Astrocyte (in vitro differentiated cells and primary cell): ENCODE measurements around the gene FSTL4. TPM values are rescaled to one million over a fixed set of nuclear protein-coding genes. Genes with fewer than 3 reads are reported as not detected.

Experiments used
- DNase-seq: peaks from one replicate; pipeline ENCODE4 v3.0.0-alpha.2; 2010; ENCODE audit warnings: low read depth
- FAIRE-seq: peaks from 2 replicates; lab custom pipeline; 2011; peaks lifted over from hg19 to GRCh38; lab: Jason Lieb, UNC
- H2AFZ ChIP-seq: 2 replicates; pipeline ENCODE4 v1.6.0; 2012; ENCODE audit warnings: low read depth, low read length, inconsistent platforms
- H3K27ac ChIP-seq: 2 replicates; pipeline ENCODE4 v1.5.1; 2011; ENCODE audit warnings: low read depth, low read length, inconsistent platforms
- H3K27me3 ChIP-seq: 2 replicates; pipeline ENCODE4 v1.6.0; 2011; ENCODE audit warnings: low read length, inconsistent platforms; ENCODE audit not compliant: insufficient read depth
- H3K36me3 ChIP-seq: 2 replicates; pipeline ENCODE4 v1.5.1; 2011; ENCODE audit warnings: low read length, inconsistent platforms; ENCODE audit not compliant: insufficient read depth
- H3K4me1 ChIP-seq: 2 replicates; pipeline ENCODE4 v1.5.1; 2011; ENCODE audit warnings: low read length, inconsistent platforms; ENCODE audit not compliant: insufficient read depth
- H3K4me2 ChIP-seq: 2 replicates; pipeline ENCODE4 v1.6.0; 2012; ENCODE audit warnings: low read length, inconsistent platforms
- H3K4me3 ChIP-seq: 2 replicates; pipeline ENCODE4 v1.5.1; 2011; ENCODE audit warnings: low read depth, mild to moderate bottlenecking, low read length, inconsistent platforms; ENCODE audit not compliant: insufficient read depth
- H3K79me2 ChIP-seq: 2 replicates; pipeline ENCODE4 v1.6.0; 2012; ENCODE audit warnings: mild to moderate bottlenecking, low read length, inconsistent platforms; ENCODE audit not compliant: insufficient read depth
- H3K9ac ChIP-seq: 2 replicates; pipeline ENCODE4 v1.6.0; 2012; ENCODE audit warnings: mild to moderate bottlenecking, low read length, inconsistent platforms
- H3K9me3 ChIP-seq: 2 replicates; pipeline ENCODE4 v1.5.1; 2012; ENCODE audit warnings: low read depth, mild to moderate bottlenecking, low read length, inconsistent platforms; ENCODE audit not compliant: insufficient read depth
- H4K20me1 ChIP-seq: 2 replicates; pipeline ENCODE4 v1.6.0; 2012; ENCODE audit warnings: low read length, inconsistent platforms; ENCODE audit not compliant: insufficient read depth
- H3K27ac Mint-ChIP-seq: one replicate; pipeline ENCODE4 v1.8.0; 2021; ENCODE audit warnings: mild to moderate bottlenecking, mixed read lengths; ENCODE audit not compliant: unreplicated experiment
- H3K27me3 Mint-ChIP-seq: one replicate; pipeline ENCODE4 v1.8.0; 2021; ENCODE audit warnings: low read depth, mixed read lengths; ENCODE audit not compliant: unreplicated experiment
- H3K36me3 Mint-ChIP-seq: one replicate; pipeline ENCODE4 v1.8.0; 2021; ENCODE audit warnings: low read depth, mixed read lengths; ENCODE audit not compliant: unreplicated experiment
- H3K4me1 Mint-ChIP-seq: one replicate; pipeline ENCODE4 v1.8.0; 2021; ENCODE audit warnings: low read depth, mixed read lengths; ENCODE audit not compliant: unreplicated experiment
- H3K4me3 Mint-ChIP-seq: one replicate; pipeline ENCODE4 v1.8.0; 2021; ENCODE audit warnings: mild to moderate bottlenecking, moderate library complexity, mixed read lengths; ENCODE audit not compliant: unreplicated experiment
- H3K9me3 Mint-ChIP-seq: one replicate; pipeline ENCODE4 v1.8.0; 2021; ENCODE audit warnings: mild to moderate bottlenecking, mixed read lengths; ENCODE audit not compliant: unreplicated experiment
- CTCF ChIP-seq: IDR thresholded peaks from 2 replicates; pipeline ENCODE4 v1.5.1; 2011; ENCODE audit warnings: low read depth, mild to moderate bottlenecking, inconsistent platforms, low read length, moderate library complexity; ENCODE audit not compliant: insufficient read depth
- EZH2 ChIP-seq: IDR thresholded peaks from 2 replicates; pipeline ENCODE4 v1.6.1; 2012; ENCODE audit warnings: mild to moderate bottlenecking, low read length, inconsistent platforms; ENCODE audit not compliant: insufficient read depth
- total RNA-seq: library from RNA; stranded (reverse); gene quantifications from 2 replicates; pipeline ENCODE4 v1.2.1, GENCODE V29; 2021

The FSTL4 gene
- total RNA-seq, 1 donor from 2014 or later: not detected

- peaks cover 18% of the 10 kb centered on the region for H3K27me3 ChIP-seq
- no peak overlapping the region for H2AFZ ChIP-seq
- H3K4me1 ChIP-seq: no peaks in the 10 kb centered on the region
- Mint-ChIP-seq H3K36me3 (no peaks in the 10 kb centered on the region), H3K4me3 (no peak overlapping the region), H3K27me3 (peaks cover 47% of the 10 kb centered on the region), H3K27ac (no peak overlapping the region), H3K9me3 (no peaks in the 10 kb centered on the region), H3K4me1 (peaks cover 4% of the 10 kb centered on the region)
- no peak overlapping the region for H3K4me2 ChIP-seq
- H3K9ac ChIP-seq: no peak overlapping the region
- H3K36me3 ChIP-seq: no peaks in the 10 kb centered on the region
- no peaks in the 10 kb centered on the region for H4K20me1 ChIP-seq
- TF ChIP-seq CTCF (no peak), EZH2 (no peak)
- H3K27ac ChIP-seq: no peak overlapping the region
- no peaks in the 10 kb centered on the region for H3K9me3 ChIP-seq
- DNase-seq (no peak), FAIRE-seq (no peak)
- no peak overlapping the region for H3K4me3 ChIP-seq
- H3K79me2 ChIP-seq: no peaks in the 10 kb centered on the region
These were observed 281.4 kb downstream of the FSTL4 start for GRCh38 chr5:133330956-133331355.

DNA sequence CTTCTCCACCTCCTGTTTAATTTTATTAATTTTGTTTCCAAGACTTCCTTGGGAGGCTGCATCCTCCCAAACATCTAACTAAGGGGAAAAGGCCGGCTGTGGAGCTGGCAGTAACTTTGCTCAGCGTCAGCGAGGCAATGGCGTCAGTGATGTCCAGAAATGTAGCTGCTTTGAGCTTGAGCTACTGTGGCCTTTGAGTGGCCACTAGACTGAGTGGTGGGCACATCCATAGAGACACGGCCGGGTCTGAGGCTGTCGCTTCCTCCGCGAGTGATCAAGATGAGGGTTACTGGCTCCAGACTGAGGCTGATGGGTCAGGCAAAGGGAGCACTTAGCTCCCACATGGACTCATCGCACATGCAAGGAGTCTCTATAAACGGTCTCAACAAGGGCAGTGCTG lies 283.5 kb downstream of the FSTL4 start:
- TF ChIP-seq EZH2: no peak
- TF ChIP-seq CTCF: no peak
- no peaks in the 10 kb centered on the region for H3K36me3 ChIP-seq
- FAIRE-seq: no peak
- DNase-seq: no peak
- no peaks in the 10 kb centered on the region for H3K9me3 ChIP-seq
- no peak overlapping the region for H2AFZ ChIP-seq
- H3K9me3 Mint-ChIP-seq: no peaks in the 10 kb centered on the region
- H3K27ac Mint-ChIP-seq: no peak overlapping the region
- H3K36me3 Mint-ChIP-seq: no peaks in the 10 kb centered on the region
- no peak overlapping the region for H3K4me3 ChIP-seq
- no peak overlapping the region for H3K4me3 Mint-ChIP-seq
- no peaks in the 10 kb centered on the region for H3K4me1 ChIP-seq
- peaks cover 52% of the 10 kb centered on the region for H3K27me3 Mint-ChIP-seq
- no peaks in the 10 kb centered on the region for H4K20me1 ChIP-seq
- H3K79me2 ChIP-seq: no peaks in the 10 kb centered on the region
- H3K4me1 Mint-ChIP-seq: no peaks in the 10 kb centered on the region
- no peak overlapping the region for H3K9ac ChIP-seq
- H3K27me3 ChIP-seq: peaks cover 18% of the 10 kb centered on the region
- no peak overlapping the region for H3K27ac ChIP-seq
- no peak overlapping the region for H3K4me2 ChIP-seq

DNA sequence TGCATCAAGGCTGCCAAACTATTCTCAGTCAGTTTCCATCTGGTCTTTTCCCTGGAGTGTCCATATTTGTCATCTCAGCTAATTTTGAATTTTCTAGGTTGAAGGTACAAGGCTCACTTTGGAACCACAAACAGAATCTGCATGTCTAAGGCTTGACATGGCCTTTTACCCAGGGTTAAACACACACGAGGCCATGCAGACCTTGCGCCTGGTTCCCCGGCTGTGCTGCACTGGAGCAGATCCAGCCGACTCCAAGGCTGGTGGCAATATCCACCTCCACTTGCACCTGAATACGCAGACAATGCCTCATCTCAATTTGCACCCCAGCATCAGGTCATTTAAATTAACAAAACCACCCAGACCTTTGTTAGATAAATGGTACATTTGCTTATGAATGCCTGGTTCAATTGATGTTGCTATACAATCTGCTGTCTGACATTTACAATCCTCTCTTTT lies 284.4 kb downstream of the FSTL4 start:
- FAIRE-seq (no peak), DNase-seq (no peak)
- Histone ChIP-seq H3K9ac (no peak overlapping the region), H2AFZ (no peak overlapping the region), H3K4me1 (no peaks in the 10 kb centered on the region), H3K36me3 (no peaks in the 10 kb centered on the region), H3K27ac (no peak overlapping the region), H3K27me3 (peaks cover 18% of the 10 kb centered on the region), H3K79me2 (no peaks in the 10 kb centered on the region), H4K20me1 (no peaks in the 10 kb centered on the region), H3K9me3 (no peaks in the 10 kb centered on the region), H3K4me2 (no peak overlapping the region), H3K4me3 (no peak overlapping the region)
- Mint-ChIP-seq H3K4me1 (no peaks in the 10 kb centered on the region), H3K36me3 (no peaks in the 10 kb centered on the region), H3K4me3 (no peak overlapping the region), H3K27ac (no peak overlapping the region), H3K9me3 (no peaks in the 10 kb centered on the region), H3K27me3 (peaks cover 51% of the 10 kb centered on the region)
- no peak for TF ChIP-seq CTCF
- no peak for TF ChIP-seq EZH2
